Psoas muscle (tissue), 8 donors: ENCODE measurements around the gene FTHL17. TPM values are rescaled to one million over a fixed set of nuclear protein-coding genes. Genes with fewer than 3 reads are reported as not detected.

Experiments
- ATAC-seq, 4 donors: fragments of 200-7000 bp; cut with Tn5 transposase; one replicate each; pipeline ENCODE4 v1.9.1; 2020; ENCODE audit warnings: moderate library complexity in 3 of 4, mild to moderate bottlenecking in 2 of 4
- DNase-seq, 2 donors: peaks; one replicate each; pipeline ENCODE4 v3.0.0-alpha.2; 2020
- H3K27ac ChIP-seq: fragments of 200-600 bp; one replicate; pipeline ENCODE4 v1.8.0; 2022
- H3K27me3 ChIP-seq, 3 donors: fragments of 200-600 bp in 1 of 3; one replicate each; pipeline versions ENCODE4 v1.6.1 to v1.8.0; 2013 to 2022; ENCODE audit warnings: low read length in 2 of 3, mild to moderate bottlenecking in 2 of 3, moderate library complexity in 1 of 3; ENCODE audit not compliant: insufficient read depth in 3 of 3
- H3K36me3 ChIP-seq, 2 donors: fragments of 200-600 bp in 1 of 2; one replicate each; pipeline versions ENCODE4 v1.6.1 to v1.8.0; 2013 to 2022; ENCODE audit warnings: low read depth in 1 of 2, mild to moderate bottlenecking in 1 of 2, moderate library complexity in 1 of 2; ENCODE audit not compliant: insufficient read depth in 1 of 2
- H3K4me1 ChIP-seq: fragments of 200-600 bp; one replicate; pipeline ENCODE4 v1.8.0; 2022
- H3K4me3 ChIP-seq: fragments of 200-600 bp; one replicate; pipeline ENCODE4 v1.8.0; 2022; ENCODE audit warnings: mild to moderate bottlenecking
- H3K9me3 ChIP-seq: fragments of 200-600 bp; one replicate; pipeline ENCODE4 v1.8.0; 2022
- WGBS, 3 donors: extraction: QIAGEN DNeasy Blood & Tissue Kit; methylation state at CpG; one replicate each; pipeline versions ENCODE4 v1.1.6 to v1.1.7; 2013; 5-methylcytosine and 5-hydroxymethylcytosine counted together
- intact Hi-C, 2 donors: fragments of 100-400 bp; cut with DNase I; formaldehyde crosslinking; loops; one replicate each; pipeline versions ENCODE4 v1.11.0 to v1.14.2; 2022
- polyA plus RNA-seq, 3 donors: library from polyadenylated mRNA; stranded (reverse); fragments of 200-250 nt; gene quantifications; one replicate each; pipeline ENCODE4 v1.2.3, GENCODE V29; 2013
- total RNA-seq, 4 donors: library from RNA; stranded (reverse); fragmentation: NEBNext Ultra II Directional in 2 of 4; extraction: Animal tissue kit (Norgen Biotek cat#: 25700) in 2 of 4; gene quantifications; one replicate each; pipeline versions ENCODE4 v1.2.1 to v1.2.4, GENCODE V29; 2021 to 2023
- TF ChIP-seq, protein P1 (sequence below): fragments of 200-600 bp; IDR thresholded peaks from one replicate; pipeline ENCODE4 v1.8.0; 2022; ENCODE audit warnings: antibody characterized with exemption
- donor health status: healthy with polysubstance abuse.
- donor health status: DM: no; HTN: no; CAD: no; lungs with moderate emphysema.
- donor health status: Bipolar disorder and iron deficiency.
- donor health status: healthy.
- donor health status: DM: yes; HTN: yes; CAD: no.
- donor health status: DM: no; HTN: no; CAD: no.
- donor health status: DM: no; HTN: no; CAD: no.
- donor health status: DM: yes; HTN: yes; CAD: no.

Gene FTHL17
- total and polyA plus RNA-seq, 7 donors, result not detected

DNA sequence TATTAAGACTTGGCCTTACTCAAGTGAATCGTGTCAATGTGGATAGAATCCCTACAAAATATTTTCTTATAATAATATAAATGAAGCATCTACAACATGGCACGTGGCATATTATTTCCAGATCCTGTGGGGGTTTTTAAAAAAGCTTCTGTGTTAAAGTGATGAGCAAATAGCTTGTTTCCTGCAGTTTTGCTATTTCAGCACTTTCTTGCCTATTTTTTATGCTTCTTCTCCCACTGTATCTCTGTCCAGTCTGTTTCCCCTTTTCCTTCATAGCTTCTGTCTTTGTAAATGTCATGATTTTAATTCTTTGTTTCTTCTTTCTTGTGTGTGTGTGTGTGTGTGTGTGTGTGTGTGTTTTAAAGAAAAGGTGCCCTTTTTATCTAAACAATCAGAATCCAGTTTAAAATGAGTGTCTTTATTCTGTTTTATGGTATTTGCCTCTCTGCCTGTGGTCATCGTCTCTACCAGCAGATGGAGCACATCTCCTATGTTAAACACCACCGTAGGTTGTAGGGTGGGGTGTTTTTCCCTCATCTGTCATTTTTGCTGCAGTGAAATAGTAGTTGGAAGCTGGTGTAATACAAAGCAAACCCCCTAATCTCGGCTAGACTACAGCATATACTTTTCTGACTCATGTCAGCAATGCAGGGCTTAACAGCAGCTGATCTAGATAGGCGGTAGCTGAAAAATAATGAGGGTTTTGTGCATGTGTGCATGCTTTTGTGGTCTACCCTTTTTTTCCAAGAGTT, 33.1 kb downstream of the FTHL17 start:
- H3K27me3 ChIP-seq, result peaks cover 0 to 15% (median 0%) of the 10 kb centered on the region in 3 donors
- 15 to 20% (median 15%) methylated on average over 5 to 6 of the region's 6 CpGs for WGBS, 3 donors
- DNase-seq, result no peak
- intact Hi-C loops, result loop anchor here (5.0 to 10.0 kb wide), 2 partner anchors 616 to 619 kb away; no protein-coding TSS in a partner anchor
- no peaks in the 10 kb centered on the region for H3K4me1 ChIP-seq
- no peak overlapping the region for H3K4me3 ChIP-seq
- H3K9me3 ChIP-seq, result no peaks in the 10 kb centered on the region
- ATAC-seq, result no peak
- TF ChIP-seq, protein P1, sequence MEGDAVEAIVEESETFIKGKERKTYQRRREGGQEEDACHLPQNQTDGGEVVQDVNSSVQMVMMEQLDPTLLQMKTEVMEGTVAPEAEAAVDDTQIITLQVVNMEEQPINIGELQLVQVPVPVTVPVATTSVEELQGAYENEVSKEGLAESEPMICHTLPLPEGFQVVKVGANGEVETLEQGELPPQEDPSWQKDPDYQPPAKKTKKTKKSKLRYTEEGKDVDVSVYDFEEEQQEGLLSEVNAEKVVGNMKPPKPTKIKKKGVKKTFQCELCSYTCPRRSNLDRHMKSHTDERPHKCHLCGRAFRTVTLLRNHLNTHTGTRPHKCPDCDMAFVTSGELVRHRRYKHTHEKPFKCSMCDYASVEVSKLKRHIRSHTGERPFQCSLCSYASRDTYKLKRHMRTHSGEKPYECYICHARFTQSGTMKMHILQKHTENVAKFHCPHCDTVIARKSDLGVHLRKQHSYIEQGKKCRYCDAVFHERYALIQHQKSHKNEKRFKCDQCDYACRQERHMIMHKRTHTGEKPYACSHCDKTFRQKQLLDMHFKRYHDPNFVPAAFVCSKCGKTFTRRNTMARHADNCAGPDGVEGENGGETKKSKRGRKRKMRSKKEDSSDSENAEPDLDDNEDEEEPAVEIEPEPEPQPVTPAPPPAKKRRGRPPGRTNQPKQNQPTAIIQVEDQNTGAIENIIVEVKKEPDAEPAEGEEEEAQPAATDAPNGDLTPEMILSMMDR, result peak; percentile 54
- H3K27ac ChIP-seq, result no peak overlapping the region
- H3K36me3 ChIP-seq, result no peaks in the 10 kb centered on the region

GRCh38 chrX:31036895-31037294, 34.9 kb downstream of the FTHL17 start:
- Histone ChIP-seq H3K27me3 (peaks cover 0 to 20% (median 0%) of the 10 kb centered on the region in 3 donors), H3K4me1 (no peaks in the 10 kb centered on the region), H3K27ac (no peak overlapping the region), H3K4me3 (no peak overlapping the region), H3K9me3 (no peaks in the 10 kb centered on the region), H3K36me3 (no peaks in the 10 kb centered on the region)
- peak in 1 of 2 donors; percentile 19 for DNase-seq
- ATAC-seq, result peak in 3 of 4 donors; percentile 60 to 70 (median 62)
- TF ChIP-seq, protein P1, result peak; percentile 54
- WGBS, 3 donors, result 37 to 47% (median 46%) methylated on average over 3 of the region's 3 CpGs
- intact Hi-C loops, result loop anchor here (5.0 to 10.0 kb wide), 2 partner anchors 618 to 620 kb away; no protein-coding TSS in a partner anchor

DNA sequence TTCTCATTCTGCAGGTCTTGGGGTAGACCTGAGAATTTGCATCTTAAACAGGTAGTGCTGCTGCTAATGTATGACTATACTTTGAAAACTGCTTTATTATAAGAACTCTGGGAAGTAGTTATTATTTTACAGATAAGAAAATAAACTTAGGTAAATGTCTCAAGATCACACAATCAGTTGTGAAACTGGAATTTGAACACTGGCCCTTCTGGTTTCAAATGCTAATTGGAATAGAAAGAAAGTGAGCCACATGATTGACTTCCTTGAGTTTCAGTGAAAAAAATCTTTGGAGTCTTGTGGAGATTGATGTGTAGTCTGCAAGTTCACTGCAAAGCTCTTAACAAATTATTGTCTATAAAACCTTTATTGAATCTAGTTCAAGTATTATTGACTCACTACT, 44.5 kb downstream of the FTHL17 start:
- ATAC-seq, result no peak
- H3K4me1 ChIP-seq, result no peaks in the 10 kb centered on the region
- intact Hi-C loops, result no loop called here
- peaks cover 0 to 8% (median 0%) of the 10 kb centered on the region in 3 donors for H3K27me3 ChIP-seq
- no peak overlapping the region for H3K27ac ChIP-seq
- H3K36me3 ChIP-seq, result no peaks in the 10 kb centered on the region
- TF ChIP-seq, protein P1, result no peak
- H3K4me3 ChIP-seq, result no peak overlapping the region
- DNase-seq, result no peak
- H3K9me3 ChIP-seq, result peaks cover 3% of the 10 kb centered on the region

DNA sequence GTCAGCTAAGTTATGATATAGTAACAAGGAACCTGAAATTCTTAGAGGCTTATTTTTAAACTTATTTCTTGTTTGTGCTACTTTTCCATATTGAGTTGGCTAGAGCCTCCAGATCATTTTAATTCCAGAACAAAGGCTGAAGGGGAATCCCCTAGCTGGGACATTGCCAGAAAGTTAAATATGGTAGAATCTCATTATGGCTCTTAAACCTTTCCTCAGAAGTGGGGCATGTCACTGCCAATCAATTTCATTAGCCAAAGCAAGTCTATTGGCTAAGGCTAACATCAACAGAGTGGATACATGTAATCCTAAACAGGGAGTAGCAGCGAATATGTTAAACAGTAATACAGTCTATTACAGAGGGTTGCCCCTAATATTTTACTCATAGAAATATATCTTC, 47.0 kb downstream of the FTHL17 start:
- ATAC-seq, result no peak
- intact Hi-C loops, result no loop called here
- Histone ChIP-seq H3K36me3 (no peaks in the 10 kb centered on the region), H3K9me3 (peaks cover 7% of the 10 kb centered on the region), H3K4me1 (no peaks in the 10 kb centered on the region), H3K27ac (no peak overlapping the region), H3K27me3 (peaks cover 0 to 4% (median 0%) of the 10 kb centered on the region in 3 donors), H3K4me3 (no peak overlapping the region)
- TF ChIP-seq, protein P1, result no peak
- WGBS, 3 donors, result 93 to 100% (median 93%) methylated on average over 1 of the region's 1 CpG
- no peak for DNase-seq
